Ecto neural progenitor cell (in vitro differentiated cells): ENCODE measurements around the gene AXDND1.
"Not testable (repeated sequence)": the region's sequence is repeated elsewhere in the genome, so short reads cannot be mapped to it uniquely, and the experiment has no call there.

Source experiments
- DNase-seq: peaks from one replicate; pipeline ENCODE4 v3.0.0-alpha.2; 2018; ENCODE audit warnings: low spot score

AXDND1 gene

GRCh38 chr1:179366093-179366800, 476 bp downstream of the AXDND1 start:
- DNase-seq = no peak

GRCh38 chr1:179369751-179370341, 4.1 kb downstream of the AXDND1 start:
- DNase-seq = no peak

- no peak for DNase-seq
Measured at GRCh38 chr1:179372160-179372559, 6.4 kb downstream of the AXDND1 start.

GRCh38 chr1:179376223-179376622, 10.5 kb downstream of the AXDND1 start:
- DNase-seq = no peak

GRCh38 chr1:179380299-179380698, 14.5 kb downstream of the AXDND1 start:
- DNase-seq = no peak

GRCh38 chr1:179384027-179384426, 18.3 kb downstream of the AXDND1 start:
- no peak for DNase-seq

- DNase-seq = no peak
Measured at GRCh38 chr1:179385510-179385909, 19.7 kb downstream of the AXDND1 start.

- DNase-seq = no peak
Measured at GRCh38 chr1:179393721-179394120, 27.9 kb downstream of the AXDND1 start.

GRCh38 chr1:179399399-179399798, 33.6 kb downstream of the AXDND1 start:
- DNase-seq = not testable (repeated sequence)

GRCh38 chr1:179417760-179418159, 52.0 kb downstream of the AXDND1 start:
- not testable (repeated sequence) for DNase-seq

- DNase-seq = not testable (repeated sequence)
Measured at GRCh38 chr1:179418706-179419105, 52.9 kb downstream of the AXDND1 start.

- no peak for DNase-seq
Measured at GRCh38 chr1:179424610-179425009, 58.8 kb downstream of the AXDND1 start.

- DNase-seq = no peak
Measured at GRCh38 chr1:179425186-179425585, 59.4 kb downstream of the AXDND1 start.

GRCh38 chr1:179437171-179437570, 71.4 kb downstream of the AXDND1 start:
- DNase-seq = no peak

GRCh38 chr1:179439646-179440045, 73.9 kb downstream of the AXDND1 start:
- DNase-seq = not testable (repeated sequence)

- DNase-seq = not testable (repeated sequence)
Measured at GRCh38 chr1:179440301-179440700, 74.5 kb downstream of the AXDND1 start.

GRCh38 chr1:179440971-179441370, 75.2 kb downstream of the AXDND1 start:
- no peak for DNase-seq

GRCh38 chr1:179441501-179441900, 75.7 kb downstream of the AXDND1 start:
- DNase-seq = no peak

GRCh38 chr1:179442846-179443245, 77.1 kb downstream of the AXDND1 start:
- DNase-seq = not testable (repeated sequence)

- no peak for DNase-seq
Measured at GRCh38 chr1:179445593-179445992, 79.8 kb downstream of the AXDND1 start.

- no peak for DNase-seq
Measured at GRCh38 chr1:179447489-179447888, 81.7 kb downstream of the AXDND1 start.

GRCh38 chr1:179448437-179449149, 82.8 kb downstream of the AXDND1 start:
- no peak for DNase-seq

- DNase-seq = not testable (repeated sequence)
Measured at GRCh38 chr1:179459606-179460206, 93.9 kb downstream of the AXDND1 start.
